ENCODE data around the gene GATD1. TPM values are rescaled to one million over a fixed set of nuclear protein-coding genes. Genes with fewer than 3 reads are reported as not detected.

GATD1 gene
- total RNA-seq, 2 donors from 2014 or later = 33.1 to 60.5 TPM

- no peak for ATAC-seq
- H3K9me3 Mint-ChIP-seq = no peaks in the 10 kb centered on the region
- H3K27ac Mint-ChIP-seq = peak overlapping the region in 1 of 2 donors; percentile 82
- no peak for DNase-seq (ENCODE audit: low spot score in 2 of 2)
- peaks cover 17 to 22% of the 10 kb centered on the region in 2 donors for H3K36me3 Mint-ChIP-seq
Observed at GRCh38 chr11:815675-816432, 38.6 kb upstream of the GATD1 start.

- Mint-ChIP-seq H3K9me3 (no peaks in the 10 kb centered on the region), H3K27ac (peak overlapping the region; percentile 70 to 74), H3K36me3 (peaks cover 31 to 35% of the 10 kb centered on the region in 2 donors)
- no peak for DNase-seq (ENCODE audit: low spot score in 2 of 2)
- no peak for ATAC-seq
Observed at GRCh38 chr11:813456-814096, 36.3 kb upstream of the GATD1 start.

- no peak for DNase-seq (ENCODE audit: low spot score in 2 of 2)
- ATAC-seq = no peak
- Mint-ChIP-seq H3K36me3 (peaks cover 31 to 35% of the 10 kb centered on the region in 2 donors), H3K27ac (no peak overlapping the region), H3K9me3 (no peaks in the 10 kb centered on the region)
Observed at GRCh38 chr11:813072-813455, 35.8 kb upstream of the GATD1 start.

GRCh38 chr11:812390-812789, 35.1 kb upstream of the GATD1 start:
- DNase-seq (ENCODE audit: low spot score in 2 of 2) (no peak), ATAC-seq (no peak)
- H3K36me3 Mint-ChIP-seq = peaks cover 31 to 35% of the 10 kb centered on the region in 2 donors
- peak overlapping the region; percentile 97 to 99 for H3K27ac Mint-ChIP-seq
- H3K9me3 Mint-ChIP-seq = no peaks in the 10 kb centered on the region

GRCh38 chr11:811446-812245, 34.4 kb upstream of the GATD1 start:
- Mint-ChIP-seq H3K36me3 (peaks cover 31 to 35% of the 10 kb centered on the region in 2 donors), H3K9me3 (no peaks in the 10 kb centered on the region)
- ATAC-seq = no peak

GRCh38 chr11:810040-810567, 32.8 kb upstream of the GATD1 start:
- Mint-ChIP-seq H3K9me3 (no peaks in the 10 kb centered on the region), H3K36me3 (peaks cover 31 to 35% of the 10 kb centered on the region in 2 donors), H3K27ac (peak overlapping the region; percentile 97 to 99)
- ATAC-seq (no peak), DNase-seq (ENCODE audit: low spot score in 2 of 2) (no peak)

More at GRCh38 chr11:811446-812245, 34.4 kb upstream of the GATD1 start:
- peak overlapping the region; percentile 97 to 99 for H3K27ac Mint-ChIP-seq
- DNase-seq (ENCODE audit: low spot score in 2 of 2) = no peak

GRCh38 chr11:809287-810039, 32.2 kb upstream of the GATD1 start, which contains the start of gene RPLP2:
Gene RPLP2, plus strand, starts transcription at chr11:809967. Its CDS starts 268 bp downstream, at chr11:810235.
- DNase-seq (ENCODE audit: low spot score in 2 of 2) (peak; percentile 95 to 98), ATAC-seq (peak; percentile 84 to 86)
- Mint-ChIP-seq H3K36me3 (peaks cover 31 to 35% of the 10 kb centered on the region in 2 donors), H3K27ac (peak within 1 kb of the TSS; percentile 98 to 99), H3K9me3 (no peaks in the 10 kb centered on the region)

- Mint-ChIP-seq H3K9me3 (no peaks in the 10 kb centered on the region), H3K27ac (peak overlapping the region; percentile 98 to 99), H3K36me3 (peaks cover 31 to 35% of the 10 kb centered on the region in 2 donors)
- no peak for DNase-seq (ENCODE audit: low spot score in 2 of 2)
- no peak for ATAC-seq
Observed at GRCh38 chr11:808427-809286, 31.4 kb upstream of the GATD1 start.

- DNase-seq (ENCODE audit: low spot score in 2 of 2) (no peak), ATAC-seq (no peak)
- Mint-ChIP-seq H3K9me3 (no peaks in the 10 kb centered on the region), H3K36me3 (peaks cover 5 to 6% of the 10 kb centered on the region in 2 donors), H3K27ac (peak overlapping the region; percentile 55 to 76)
Observed at GRCh38 chr11:804599-804964, 27.3 kb upstream of the GATD1 start.

- Mint-ChIP-seq H3K27ac (peak overlapping the region; percentile 55 to 76), H3K9me3 (no peaks in the 10 kb centered on the region), H3K36me3 (peaks cover 2 to 3% of the 10 kb centered on the region in 2 donors)
- DNase-seq (ENCODE audit: low spot score in 2 of 2) = no peak
- no peak for ATAC-seq
Observed at GRCh38 chr11:803770-804598, 26.7 kb upstream of the GATD1 start.

GRCh38 chr11:803467-803742, 26.1 kb upstream of the GATD1 start:
- ATAC-seq = no peak
- H3K36me3 Mint-ChIP-seq = no peaks in the 10 kb centered on the region
- DNase-seq (ENCODE audit: low spot score in 2 of 2) = no peak
- no peaks in the 10 kb centered on the region for H3K9me3 Mint-ChIP-seq
- no peak overlapping the region for H3K27ac Mint-ChIP-seq

GRCh38 chr11:802693-803466, 25.6 kb upstream of the GATD1 start:
- DNase-seq (ENCODE audit: low spot score in 2 of 2) = no peak

GRCh38 chr11:802018-802617, 24.8 kb upstream of the GATD1 start:
- no peak for ATAC-seq
- no peaks in the 10 kb centered on the region for H3K36me3 Mint-ChIP-seq
- no peak overlapping the region for H3K27ac Mint-ChIP-seq
- H3K9me3 Mint-ChIP-seq = no peaks in the 10 kb centered on the region
- DNase-seq (ENCODE audit: low spot score in 2 of 2) = no peak

More at GRCh38 chr11:802693-803466, 25.6 kb upstream of the GATD1 start:
- Mint-ChIP-seq H3K36me3 (no peaks in the 10 kb centered on the region), H3K9me3 (no peaks in the 10 kb centered on the region), H3K27ac (no peak overlapping the region)
- no peak for ATAC-seq

All from activated naive CD4-positive, alpha-beta T cell treated with anti-CD3 and anti-CD28 coated beads, Interleukin-2, amount 50 U/mL, for 72 hours (primary cell).